ENCODE data around the gene NUP58. TPM values are rescaled to one million over a fixed set of nuclear protein-coding genes. Genes with fewer than 3 reads are reported as not detected.

The NUP58 gene
- total and polyA plus RNA-seq, 9 of the 15 experiments (the other 6 are each of a cell fraction or from before 2014, with no cell fraction given): 12.5 to 98.0 (median 42.6) TPM

GRCh38 chr13:25352230-25352629, 50.8 kb downstream of the NUP58 start (continued):
- TF ChIP-seq ZNF395 (CRISPR knock-in tag; IDR thresholded peaks at IDR 0.05): peak; percentile 95
- TF ChIP-seq IRF1 (CRISPR knock-in tag; IDR thresholded peaks at IDR 0.05; ENCODE audit: borderline replicate concordance): no peak
- peak; percentile 2 for TF ChIP-seq RBBP5 (IDR thresholded peaks at IDR 0.05; ENCODE audit: borderline replicate concordance, insufficient read depth, low read length, poor library complexity, severe bottlenecking)
- peak; percentile 31; the same call in 1 of the 2 replicates for TF ChIP-seq CREM (IDR thresholded peaks at IDR 0.05; ENCODE audit: low read depth)
- peak; percentile 73 for TF ChIP-seq NFE2 (IDR thresholded peaks at IDR 0.05; ENCODE audit: low read depth)
- no peak for TF ChIP-seq COPS2 (conservative IDR thresholded peaks at IDR 0.05)
- peak; percentile 90 for TF ChIP-seq MEIS2 (IDR thresholded peaks at IDR 0.05; ENCODE audit: partially characterized antibody)
- TF ChIP-seq MAX (CRISPR knock-in tag; IDR thresholded peaks at IDR 0.05): no peak
- TF ChIP-seq JUND (IDR thresholded peaks at IDR 0.05; ENCODE audit: borderline replicate concordance, low read depth, low read length): peak; percentile 67; the same call in 1 of the 2 replicates
- TF ChIP-seq JUND (tag; IDR thresholded peaks at IDR 0.05; ENCODE audit: borderline replicate concordance, low read depth, low read length): no peak; the same call in 2 of the 3 replicates
- peak in 1 of 2 experiments; percentile 17; a peak in 1 of 4 replicates for TF ChIP-seq MAZ (CRISPR knock-in tag; conservative IDR thresholded peaks at IDR 0.05 in 1 of 2, IDR thresholded peaks at IDR 0.05 in 1 of 2)
- peak; percentile 88 for TF ChIP-seq POLR2AphosphoS5 (IDR thresholded peaks at IDR 0.05; ENCODE audit: control insufficient read depth, insufficient read depth, low read depth, low read length)
- peak; percentile 70; the same call in 1 of the 2 replicates for TF ChIP-seq CHAMP1 (IDR thresholded peaks at IDR 0.05)
- peak; percentile 80 for TF ChIP-seq ZNF766 (CRISPR knock-in tag; conservative IDR thresholded peaks at IDR 0.05)
- peak in 1 of 2 experiments; percentile 90; a peak in 2 of 4 replicates for TF ChIP-seq TBL1XR1 (IDR thresholded peaks at IDR 0.05; ENCODE audit: low read length in 2 of 2)
- TF ChIP-seq RREB1 (CRISPR knock-in tag; IDR thresholded peaks at IDR 0.05): no peak
